ENCODE results near the gene SYT11. TPM values are rescaled to one million over a fixed set of nuclear protein-coding genes. Genes with fewer than 3 reads are reported as not detected.

Gene SYT11
- total and polyA plus RNA-seq, 2 of the 8 experiments (the other 6 are each of a cell fraction or from before 2014, with no cell fraction given): 7.2 to 9.6 TPM

DNA sequence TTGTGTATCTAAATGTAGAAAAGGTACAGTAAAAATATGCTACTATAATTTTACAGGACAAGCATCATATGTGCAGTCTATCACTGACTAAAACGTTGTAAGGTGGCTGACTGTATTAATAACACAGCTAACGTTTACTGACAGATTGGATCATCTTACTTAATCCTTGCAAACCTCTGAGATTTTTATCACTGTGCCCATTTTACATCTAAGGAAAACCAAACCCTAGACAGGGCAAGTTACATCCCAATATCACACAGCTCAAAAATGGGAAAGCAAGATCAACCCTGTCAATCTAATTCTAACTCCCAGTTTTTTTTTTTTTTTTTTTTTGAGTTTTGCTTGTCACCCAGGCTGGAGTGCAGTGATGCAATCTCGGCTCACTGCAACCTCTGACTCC lies 59.3 kb downstream of the SYT11 start:
- no peak for FAIRE-seq
- TF ChIP-seq ZNF274 (IDR thresholded peaks at IDR 0.05; ENCODE audit: borderline replicate concordance, extremely low read depth, low read length) (no peak), GABPA (IDR thresholded peaks at IDR 0.05; ENCODE audit: borderline replicate concordance, insufficient read depth, low read length) (no peak), POLR2A (IDR thresholded peaks at IDR 0.05; ENCODE audit: control extremely low read depth in 1 of 2, low read depth in 2 of 2, low read length in 2 of 2) (no peak), SIRT6 (IDR thresholded peaks at IDR 0.05; ENCODE audit: low read length) (no peak)

More for the DNA sequence above, 59.3 kb downstream of the SYT11 start:
- 89% methylated on average over 3 of the region's 3 CpGs; no CpG with 5 or more reads in 1 of the 2 experiments for WGBS, 2 experiments (ENCODE audit: extremely low coverage in 1 of 2, insufficient coverage in 1 of 2, insufficient read length in 1 of 2, insufficient replicate concordance in 2 of 2, low coverage in 1 of 2, low lambda C conversion rate in 2 of 2, missing lambda C conversion rate in 1 of 2)
- Histone ChIP-seq H3K9me3 (ENCODE audit: insufficient read depth in 2 of 2, low read depth in 1 of 2, low read length in 1 of 2) (no peaks in the 10 kb centered on the region), H3K4me1 (replicated peaks in 1 of 4; ENCODE audit: control insufficient read depth in 3 of 4, insufficient read depth in 4 of 4, low read length in 3 of 4) (no peaks in the 10 kb centered on the region), H3K9ac (replicated peaks in 1 of 4; ENCODE audit: extremely low read depth in 1 of 4, low read depth in 3 of 4, low read length in 3 of 4) (no peak overlapping the region), H2BK5ac (ENCODE audit: low read depth, low read length) (no peak overlapping the region), H2BK12ac (ENCODE audit: low read depth, low read length) (no peak overlapping the region), H3K56ac (replicated peaks; ENCODE audit: insufficient read length, low read depth, low read length) (no peak overlapping the region), H4K20me1 (replicated peaks in 1 of 2; ENCODE audit: control insufficient read depth in 1 of 2, insufficient read depth in 2 of 2, low read length in 2 of 2) (peaks cover 1 to 12% of the 10 kb centered on the region in 2 experiments), H4K8ac (ENCODE audit: extremely low read depth, insufficient read depth, low read length) (no peak overlapping the region), H3K27me3 (replicated peaks in 1 of 4; ENCODE audit: control insufficient read depth in 3 of 4, extremely low read depth in 1 of 4, insufficient read depth in 3 of 4, low read length in 3 of 4) (no peaks in the 10 kb centered on the region), H3K79me1 (ENCODE audit: low read depth, low read length) (no peaks in the 10 kb centered on the region; the same call in 1 of the 2 replicates), H3K79me2 (ENCODE audit: control insufficient read depth in 1 of 2, insufficient read depth in 2 of 2, low read length in 2 of 2) (no peaks in the 10 kb centered on the region), H4K91ac (replicated peaks; ENCODE audit: insufficient read length, low read length) (no peak overlapping the region), H2BK20ac (ENCODE audit: low read length) (no peak overlapping the region), H3K27ac (ENCODE audit: low read depth, low read length) (no peak overlapping the region), H2BK120ac (replicated peaks; ENCODE audit: low read depth, low read length) (no peak overlapping the region), H3K4me3 (ENCODE audit: extremely low read depth in 1 of 4, insufficient read depth in 2 of 4, low read depth in 3 of 4, low read length in 4 of 4) (no peak overlapping the region), H3K36me3 (ENCODE audit: control insufficient read depth in 2 of 4, insufficient read depth in 4 of 4, low read length in 3 of 4) (peaks cover 46 to 99% (median 86%) of the 10 kb centered on the region in 4 experiments), H2BK15ac (ENCODE audit: low read length) (no peak overlapping the region), H3K14ac (ENCODE audit: insufficient read length) (no peak overlapping the region), H3K23ac (ENCODE audit: insufficient read length) (no peak overlapping the region), H3K4ac (replicated peaks; ENCODE audit: insufficient read length, low read depth, low read length) (no peak overlapping the region), H3K23me2 (ENCODE audit: low read depth, low read length) (no peaks in the 10 kb centered on the region), H3K18ac (ENCODE audit: extremely low read depth, low read length) (no peak overlapping the region), H2AFZ (ENCODE audit: low read length) (no peak overlapping the region), H4K5ac (ENCODE audit: insufficient read length, low read depth, low read length) (no peak overlapping the region), H3K4me2 (ENCODE audit: insufficient read depth in 1 of 2, low read depth in 2 of 2, low read length in 2 of 2) (no peak overlapping the region), H2AK5ac (ENCODE audit: low read depth, low read length) (no peak overlapping the region)
- ChIA-PET CTCF (ENCODE audit: partially characterized antibody) (interaction anchor here (0.7 kb wide), 1 partner anchor 62 kb away, joined by 3 read pairs; no protein-coding TSS in a partner anchor), POLR2A (ENCODE audit: partially characterized antibody) (interaction anchor here (1.0 to 11.7 kb wide), 8 partner anchors 13 to 403 kb away, joined by 3 to 109 read pairs (median 3); partner anchors contain the start of gene KHDC4)
- DNase-seq (ENCODE audit: low read depth in 1 of 2, low spot score in 2 of 2): no peak
